Measurements from ENCODE around the gene PHLDA3. TPM values are rescaled to one million over a fixed set of nuclear protein-coding genes. Genes with fewer than 3 reads are reported as not detected.

Gene PHLDA3
- total and polyA plus RNA-seq, 4 donors = 12.8 to 73.2 (median 38.9) TPM

DNA sequence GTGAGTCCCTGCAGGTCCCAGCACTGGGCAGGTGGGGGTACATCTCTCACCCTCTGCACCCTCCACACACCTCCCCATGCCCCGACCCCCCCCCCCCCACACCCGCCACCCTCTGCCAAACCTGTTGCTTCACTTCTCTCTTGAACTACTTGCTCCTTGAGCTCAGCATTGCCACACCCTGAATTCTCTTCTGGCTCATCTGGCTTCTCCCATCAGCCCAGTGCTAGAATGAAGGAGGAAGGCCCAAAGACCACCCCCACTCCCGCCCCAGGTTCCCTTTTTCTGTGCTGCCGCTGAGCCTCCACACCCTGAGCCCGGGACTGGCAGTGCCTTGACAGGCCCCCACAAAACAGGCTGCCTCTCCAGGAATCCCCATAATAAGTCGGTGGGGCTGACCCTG lies 41.0 kb downstream of the PHLDA3 start:
- no peak for DNase-seq
- no peak overlapping the region for H3K4me3 ChIP-seq
- no peak overlapping the region for H3K9ac ChIP-seq (ENCODE audit: insufficient read depth in 1 of 2, low read length in 2 of 2)
- ATAC-seq (ENCODE audit: insufficient read depth, low FRiP score) = no peak
- WGBS, 2 donors = 40 to 61% methylated on average over 5 of the region's 6 CpGs
- H3K36me3 ChIP-seq (ENCODE audit: control insufficient read depth in 4 of 4, insufficient read depth in 4 of 4, low read length in 4 of 4) = no peaks in the 10 kb centered on the region
- no peak overlapping the region for H3K27ac ChIP-seq (ENCODE audit: low read depth in 1 of 2, low read length in 1 of 2)
- no peaks in the 10 kb centered on the region for H3K27me3 ChIP-seq (ENCODE audit: control insufficient read depth in 3 of 3, insufficient read depth in 3 of 3, low read length in 2 of 3)
- H3K9me3 ChIP-seq (ENCODE audit: control insufficient read depth in 4 of 4, insufficient read depth in 3 of 4, low read length in 3 of 4) = no peaks in the 10 kb centered on the region
- no peaks in the 10 kb centered on the region for H3K4me1 ChIP-seq (ENCODE audit: control insufficient read depth in 5 of 5, insufficient read depth in 5 of 5, low read length in 5 of 5)
- no peak for TF ChIP-seq CTCF (IDR thresholded peaks at IDR 0.05; ENCODE audit: control extremely low read depth, extremely low read depth)

DNA sequence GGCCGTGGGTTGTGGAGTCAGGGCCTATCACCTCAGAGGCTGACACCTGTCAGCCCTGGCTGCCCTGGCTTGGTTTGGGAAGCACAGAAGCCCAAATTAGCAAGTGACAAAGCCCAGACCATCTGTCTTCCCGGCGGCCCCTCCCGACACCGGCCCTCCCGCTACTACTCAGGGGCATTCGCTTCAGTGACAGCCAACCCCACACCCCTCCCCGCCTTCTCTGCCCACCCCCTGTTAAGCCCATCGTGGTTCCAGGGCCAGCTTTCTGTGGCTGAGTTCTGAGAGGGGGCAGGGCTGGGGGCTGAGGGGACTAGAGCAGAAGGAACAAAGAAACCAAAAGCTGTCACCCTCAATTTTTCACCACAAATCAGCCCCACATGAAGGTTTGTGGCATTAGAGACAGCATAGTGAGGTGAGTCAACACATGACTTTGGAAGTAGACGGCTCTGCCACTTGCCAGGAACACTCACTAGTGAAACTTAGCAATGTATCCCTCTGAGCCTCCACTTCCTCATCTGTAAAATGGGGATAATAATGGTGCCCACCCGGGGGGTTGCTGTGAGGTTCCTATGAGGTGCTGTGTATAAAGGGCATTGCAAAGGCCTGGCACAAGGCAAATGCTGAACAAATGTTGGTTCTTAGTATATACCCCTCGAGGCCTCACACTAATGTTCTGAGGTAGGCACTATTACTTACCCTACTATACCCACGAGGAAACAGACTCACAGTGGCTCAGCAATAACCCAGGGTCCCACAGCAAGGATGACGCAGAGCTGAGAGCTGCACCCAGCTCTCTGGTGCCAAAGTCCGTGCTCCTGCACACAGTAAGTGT lies 42.3 kb downstream of the PHLDA3 start:
- Histone ChIP-seq H3K9me3 (ENCODE audit: control insufficient read depth in 4 of 4, insufficient read depth in 3 of 4, low read length in 3 of 4) (no peaks in the 10 kb centered on the region), H3K4me1 (ENCODE audit: control insufficient read depth in 5 of 5, insufficient read depth in 5 of 5, low read length in 5 of 5) (no peaks in the 10 kb centered on the region), H3K27ac (ENCODE audit: low read depth in 1 of 2, low read length in 1 of 2) (peak overlapping the region in 1 of 2 donors; percentile 46), H3K4me3 (no peak overlapping the region), H3K9ac (ENCODE audit: insufficient read depth in 1 of 2, low read length in 2 of 2) (no peak overlapping the region), H3K27me3 (ENCODE audit: control insufficient read depth in 3 of 3, insufficient read depth in 3 of 3, low read length in 2 of 3) (no peaks in the 10 kb centered on the region), H3K36me3 (ENCODE audit: control insufficient read depth in 4 of 4, insufficient read depth in 4 of 4, low read length in 4 of 4) (no peaks in the 10 kb centered on the region)
- WGBS, 2 donors = 61 to 69% methylated on average over 15 of the region's 15 CpGs
- TF ChIP-seq CTCF (IDR thresholded peaks at IDR 0.05; ENCODE audit: control extremely low read depth, extremely low read depth) = no peak
- DNase-seq = no peak
- no peak for ATAC-seq (ENCODE audit: insufficient read depth, low FRiP score)

DNA sequence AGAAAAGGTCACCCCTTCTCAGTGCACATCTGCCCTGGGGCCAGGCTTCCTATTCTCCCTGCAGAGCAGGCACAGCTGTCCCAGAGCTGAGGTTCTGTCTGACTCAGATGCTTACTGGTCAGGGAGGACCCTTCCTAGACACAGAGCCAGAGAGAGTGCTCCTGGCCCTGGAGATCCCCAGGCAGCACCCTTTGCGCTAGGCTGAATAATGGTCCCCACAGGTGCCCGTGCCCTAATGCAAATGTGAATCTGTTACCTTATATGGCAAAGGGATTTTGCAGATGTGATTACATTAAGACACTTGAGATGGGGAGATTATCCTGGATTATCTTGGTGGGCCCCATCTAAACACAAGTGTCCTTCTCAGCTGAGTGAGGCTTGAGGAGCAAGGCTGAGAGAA lies 44.8 kb downstream of the PHLDA3 start:
- no peaks in the 10 kb centered on the region for H3K4me1 ChIP-seq (ENCODE audit: control insufficient read depth in 5 of 5, insufficient read depth in 5 of 5, low read length in 5 of 5)
- no peak overlapping the region for H3K4me3 ChIP-seq
- TF ChIP-seq CTCF (IDR thresholded peaks at IDR 0.05; ENCODE audit: control extremely low read depth, extremely low read depth) = no peak
- ATAC-seq (ENCODE audit: insufficient read depth, low FRiP score) = no peak
- no peak overlapping the region for H3K27ac ChIP-seq (ENCODE audit: low read depth in 1 of 2, low read length in 1 of 2)
- DNase-seq = no peak
- H3K9ac ChIP-seq (ENCODE audit: insufficient read depth in 1 of 2, low read length in 2 of 2) = no peak overlapping the region
- 89 to 93% methylated on average over 2 of the region's 2 CpGs for WGBS, 2 donors
- no peaks in the 10 kb centered on the region for H3K36me3 ChIP-seq (ENCODE audit: control insufficient read depth in 4 of 4, insufficient read depth in 4 of 4, low read length in 4 of 4)
- no peaks in the 10 kb centered on the region for H3K27me3 ChIP-seq (ENCODE audit: control insufficient read depth in 3 of 3, insufficient read depth in 3 of 3, low read length in 2 of 3)
- H3K9me3 ChIP-seq (ENCODE audit: control insufficient read depth in 4 of 4, insufficient read depth in 3 of 4, low read length in 3 of 4) = no peaks in the 10 kb centered on the region
